PFSK-1 (cell line): Measurements from ENCODE around the gene CAMTA1.

Experiments
- FOXP2 ChIP-seq: optimal IDR thresholded peaks from 2 replicates; pipeline ENCODE3; 2011; ENCODE audit warnings: borderline replicate concordance, control low read depth, inconsistent platforms; ENCODE audit not compliant: insufficient read depth; ENCODE audit errors: extremely low read length, extremely low read depth
- POLR2AphosphoS5 ChIP-seq: IDR thresholded peaks from 2 replicates; pipeline ENCODE4 v1.6.1; 2012; ENCODE audit warnings: low read depth, mild to moderate bottlenecking, control low read depth, low read length, moderate library complexity
- SIN3A ChIP-seq: IDR thresholded peaks from 2 replicates; pipeline ENCODE4 v1.6.1; 2012; ENCODE audit warnings: mild to moderate bottlenecking, low read length, moderate library complexity, borderline replicate concordance; ENCODE audit not compliant: insufficient read depth
- TAF1 ChIP-seq: IDR thresholded peaks from 2 replicates; pipeline ENCODE4 v1.6.1; 2012; ENCODE audit warnings: low read length, control low read depth, borderline replicate concordance; ENCODE audit not compliant: insufficient read depth
- TF ChIP-seq, protein P1 (sequence below), 2 experiments: IDR thresholded peaks; 2 replicates each; pipeline versions ENCODE4 v1.6.1 to v1.8.0; 2011 to 2012; ENCODE audit warnings: low read depth in 2 of 2, low read length in 2 of 2, control low read depth in 1 of 2, inconsistent platforms in 1 of 2, mild to moderate bottlenecking in 1 of 2, moderate library complexity in 1 of 2; ENCODE audit not compliant: insufficient read depth in 1 of 2

CAMTA1 gene

DNA sequence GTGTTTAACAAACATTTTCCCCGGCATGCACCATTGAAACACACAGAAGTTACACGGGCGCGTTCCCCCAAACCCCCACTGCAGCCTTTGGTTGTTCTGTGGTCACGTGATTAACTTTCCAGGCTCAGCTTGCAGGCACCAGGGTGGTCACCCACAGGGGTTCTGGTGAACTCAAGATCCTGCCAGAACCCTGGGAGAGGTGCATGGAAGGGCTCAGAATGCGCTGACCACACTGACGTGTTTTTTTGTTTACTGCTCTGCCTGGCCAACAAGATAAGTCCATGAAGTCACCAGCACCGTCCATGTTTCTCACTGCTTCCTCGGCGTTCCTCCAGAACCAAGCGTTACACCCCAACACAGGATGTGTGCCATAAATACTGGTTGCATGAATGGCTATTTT lies 756.4 kb downstream of the CAMTA1 start:
- TF ChIP-seq, protein P1, sequence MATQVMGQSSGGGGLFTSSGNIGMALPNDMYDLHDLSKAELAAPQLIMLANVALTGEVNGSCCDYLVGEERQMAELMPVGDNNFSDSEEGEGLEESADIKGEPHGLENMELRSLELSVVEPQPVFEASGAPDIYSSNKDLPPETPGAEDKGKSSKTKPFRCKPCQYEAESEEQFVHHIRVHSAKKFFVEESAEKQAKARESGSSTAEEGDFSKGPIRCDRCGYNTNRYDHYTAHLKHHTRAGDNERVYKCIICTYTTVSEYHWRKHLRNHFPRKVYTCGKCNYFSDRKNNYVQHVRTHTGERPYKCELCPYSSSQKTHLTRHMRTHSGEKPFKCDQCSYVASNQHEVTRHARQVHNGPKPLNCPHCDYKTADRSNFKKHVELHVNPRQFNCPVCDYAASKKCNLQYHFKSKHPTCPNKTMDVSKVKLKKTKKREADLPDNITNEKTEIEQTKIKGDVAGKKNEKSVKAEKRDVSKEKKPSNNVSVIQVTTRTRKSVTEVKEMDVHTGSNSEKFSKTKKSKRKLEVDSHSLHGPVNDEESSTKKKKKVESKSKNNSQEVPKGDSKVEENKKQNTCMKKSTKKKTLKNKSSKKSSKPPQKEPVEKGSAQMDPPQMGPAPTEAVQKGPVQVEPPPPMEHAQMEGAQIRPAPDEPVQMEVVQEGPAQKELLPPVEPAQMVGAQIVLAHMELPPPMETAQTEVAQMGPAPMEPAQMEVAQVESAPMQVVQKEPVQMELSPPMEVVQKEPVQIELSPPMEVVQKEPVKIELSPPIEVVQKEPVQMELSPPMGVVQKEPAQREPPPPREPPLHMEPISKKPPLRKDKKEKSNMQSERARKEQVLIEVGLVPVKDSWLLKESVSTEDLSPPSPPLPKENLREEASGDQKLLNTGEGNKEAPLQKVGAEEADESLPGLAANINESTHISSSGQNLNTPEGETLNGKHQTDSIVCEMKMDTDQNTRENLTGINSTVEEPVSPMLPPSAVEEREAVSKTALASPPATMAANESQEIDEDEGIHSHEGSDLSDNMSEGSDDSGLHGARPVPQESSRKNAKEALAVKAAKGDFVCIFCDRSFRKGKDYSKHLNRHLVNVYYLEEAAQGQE (IDR thresholded peaks at IDR 0.05; ENCODE audit: insufficient read depth in 1 of 2, low read depth in 2 of 2, low read length in 2 of 2): no peak
- no peak for TF ChIP-seq POLR2AphosphoS5
- no peak for TF ChIP-seq SIN3A
- no peak for TF ChIP-seq TAF1
- no peak for TF ChIP-seq FOXP2

DNA sequence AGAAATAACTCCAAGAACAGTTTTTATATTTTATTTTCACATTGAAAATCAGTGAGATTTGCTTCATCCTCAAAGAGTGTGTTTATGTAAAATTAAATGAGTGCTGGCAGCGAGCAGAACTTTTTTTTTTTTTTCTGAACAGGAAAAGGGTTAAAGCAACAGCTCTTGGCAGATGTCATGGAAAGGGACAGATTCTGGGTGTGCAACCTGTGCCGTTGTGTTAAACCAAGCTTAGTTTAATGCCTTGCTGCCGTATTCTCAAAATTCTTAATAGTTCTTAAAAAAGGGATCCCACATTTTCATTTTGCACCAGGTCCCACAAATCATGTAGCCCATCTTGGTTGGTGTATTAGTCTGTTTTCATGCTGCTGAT lies 758.5 kb downstream of the CAMTA1 start:
- no peak for TF ChIP-seq TAF1
- no peak for TF ChIP-seq SIN3A
- TF ChIP-seq, protein P1 (IDR thresholded peaks at IDR 0.05; ENCODE audit: insufficient read depth in 1 of 2, low read depth in 2 of 2, low read length in 2 of 2): no peak
- no peak for TF ChIP-seq POLR2AphosphoS5
- no peak for TF ChIP-seq FOXP2

DNA sequence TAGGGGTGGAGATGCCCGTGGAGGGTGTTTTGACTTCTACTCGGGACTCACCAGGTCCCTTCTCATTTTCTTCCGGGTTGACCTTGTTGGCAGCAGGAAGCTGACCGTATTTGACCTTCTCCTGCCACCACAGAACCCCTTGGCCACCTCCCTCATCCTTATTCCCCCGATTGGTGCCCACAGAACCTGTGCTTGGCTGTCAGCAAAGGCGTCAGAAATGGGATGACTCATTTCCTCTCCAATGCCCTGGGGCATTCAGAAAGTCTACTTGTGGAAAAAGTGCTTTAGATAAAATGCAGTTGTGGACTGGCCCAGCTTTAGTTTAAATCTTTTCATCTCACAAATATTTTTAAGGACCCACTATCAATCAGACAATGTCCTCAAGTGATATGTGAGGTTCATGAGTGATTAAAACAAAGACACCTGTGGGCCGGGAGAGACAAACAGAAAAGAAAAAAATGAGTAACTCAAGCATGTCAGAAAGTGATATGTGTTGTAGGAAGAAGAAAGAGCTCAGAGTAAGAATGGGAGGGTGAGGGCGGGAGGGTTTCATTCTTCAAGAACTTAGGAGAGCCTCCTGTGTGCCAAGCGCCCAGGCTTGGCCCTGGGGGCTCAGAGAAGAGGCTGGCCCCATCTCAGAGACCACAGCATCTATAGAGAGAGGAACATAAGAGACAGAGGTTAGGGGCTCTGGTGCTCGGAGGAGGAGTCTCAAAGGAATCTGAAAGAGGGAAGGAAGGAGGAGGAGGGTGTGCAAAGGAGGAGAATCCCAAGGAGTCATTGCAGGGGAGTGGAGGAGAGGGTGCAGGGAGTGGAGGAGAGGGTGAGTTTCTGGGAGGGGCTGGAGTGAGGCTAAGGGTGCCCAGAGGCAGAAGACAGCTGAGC lies 764.3 kb downstream of the CAMTA1 start:
- TF ChIP-seq, protein P1 (IDR thresholded peaks at IDR 0.05; ENCODE audit: insufficient read depth in 1 of 2, low read depth in 2 of 2, low read length in 2 of 2): no peak
- TF ChIP-seq FOXP2 (no peak), SIN3A (no peak)

DNA sequence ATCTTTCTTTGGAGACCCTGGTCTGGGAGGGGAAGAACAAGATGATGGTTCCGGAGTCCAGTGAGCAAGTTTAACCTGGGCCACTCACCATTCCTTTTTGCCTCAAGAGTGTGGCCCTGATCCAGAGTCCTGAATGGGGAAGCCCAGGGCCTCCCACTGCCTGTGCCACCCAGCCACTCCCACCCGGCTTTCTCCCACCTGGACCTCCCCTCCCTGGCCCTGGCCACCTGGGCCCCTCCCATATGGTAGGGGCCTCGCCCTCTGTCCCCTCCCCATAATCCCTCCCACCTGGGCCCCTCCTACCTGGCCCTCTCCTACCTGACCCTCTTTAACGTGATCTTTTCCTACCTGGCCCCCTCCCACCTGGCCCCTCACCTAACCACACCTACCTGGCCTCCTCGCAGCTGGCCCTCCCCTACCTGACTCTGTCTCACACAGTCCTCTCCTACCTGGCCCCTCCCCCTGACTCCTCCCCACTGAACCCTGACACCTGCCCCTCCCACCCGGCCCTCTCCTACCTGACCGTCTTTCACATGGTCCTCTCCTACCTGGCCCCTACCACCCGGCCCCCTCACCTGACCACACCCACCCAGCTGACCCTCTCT lies 765.1 kb downstream of the CAMTA1 start:
- TF ChIP-seq SIN3A: no peak
- no peak for TF ChIP-seq TAF1
- TF ChIP-seq, protein P1 (IDR thresholded peaks at IDR 0.05; ENCODE audit: insufficient read depth in 1 of 2, low read depth in 2 of 2, low read length in 2 of 2): no peak
- no peak for TF ChIP-seq POLR2AphosphoS5
- TF ChIP-seq FOXP2: no peak
